Kidney tubule cell (primary cell): Measurements from ENCODE around the gene HHIP.
"Not testable (repeated sequence)": the region's sequence is repeated elsewhere in the genome, so short reads cannot be mapped to it uniquely, and the experiment has no call there.

Experiments
- DNase-seq: peaks from one replicate; pipeline ENCODE4 v3.0.0-alpha.2; 2018; ENCODE audit warnings: low spot score

Gene HHIP

GRCh38 chr4:144757969-144758368 is 112.0 kb downstream of the HHIP start:
- DNase-seq: no peak

DNA sequence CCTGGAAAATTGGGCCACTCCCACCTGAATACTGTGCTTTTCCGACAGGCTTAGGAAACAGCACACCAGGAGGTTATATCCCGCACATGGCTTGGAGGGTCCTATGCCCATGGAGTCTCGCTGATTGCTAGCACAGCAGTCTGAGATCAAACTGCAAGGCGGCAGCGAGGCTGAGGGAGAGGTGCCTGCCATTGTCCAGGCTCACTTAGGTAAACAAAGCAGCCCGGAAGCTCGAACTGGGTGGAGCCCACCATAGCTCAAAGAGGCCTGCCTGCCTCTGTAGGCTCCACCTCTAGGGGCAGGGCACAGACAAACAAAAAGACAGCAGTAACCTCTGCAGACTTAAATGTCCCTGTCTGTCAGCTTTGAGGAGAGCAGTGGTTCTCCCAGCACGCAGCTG is 122.9 kb downstream of the HHIP start:
- not testable (repeated sequence) for DNase-seq

GRCh38 chr4:144778364-144778763 is 132.4 kb downstream of the HHIP start:
- no peak for DNase-seq

DNA sequence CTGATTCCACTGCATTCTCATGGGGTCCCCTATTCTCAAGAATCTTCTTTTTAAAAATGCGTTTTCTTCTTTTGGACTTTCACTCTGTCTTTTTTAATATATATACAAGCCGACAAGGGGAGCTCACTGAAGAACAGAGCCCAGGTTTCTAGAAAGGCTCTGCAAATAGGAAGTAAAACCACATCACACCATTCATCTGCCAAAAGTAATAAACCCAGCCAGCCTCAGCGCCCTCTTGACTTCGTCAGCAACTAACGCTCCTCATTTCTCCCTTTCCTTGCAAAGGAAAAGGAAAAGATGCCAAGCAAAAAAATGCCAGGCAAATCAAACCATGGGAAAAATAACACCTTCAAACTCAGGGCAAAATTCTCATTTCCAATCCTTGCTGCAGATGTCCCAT is 136.4 kb downstream of the HHIP start:
- peak; percentile 10 for DNase-seq

DNA sequence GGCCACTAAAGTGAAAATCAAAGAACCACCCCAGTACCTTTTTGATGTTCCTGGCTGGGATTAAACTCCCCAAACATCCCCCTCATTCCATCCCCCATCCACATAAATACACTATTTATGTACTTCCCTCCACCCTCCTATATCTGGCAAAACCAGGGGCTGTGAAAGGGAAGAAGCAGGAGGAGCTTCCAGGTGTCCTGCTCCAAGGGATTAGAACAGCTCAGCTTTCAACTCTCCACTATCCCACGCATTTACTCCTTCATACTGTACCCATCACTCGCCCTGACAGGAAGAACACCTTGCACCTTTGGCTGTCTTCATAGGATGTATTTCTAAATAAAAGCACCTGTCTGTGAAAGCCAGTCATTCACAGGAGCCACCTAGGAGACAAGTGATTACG is 140.0 kb downstream of the HHIP start:
- no peak for DNase-seq

- peak; percentile 38 for DNase-seq
Measured at GRCh38 chr4:144787365-144788258, 141.7 kb downstream of the HHIP start.

GRCh38 chr4:144788469-144788868 is 142.5 kb downstream of the HHIP start:
- no peak for DNase-seq

GRCh38 chr4:144791933-144792332 is 146.0 kb downstream of the HHIP start:
- DNase-seq: not testable (repeated sequence)
